HG02884 (cell line): ENCODE results near the gene CCT8.
A peak's percentile ranks its signal among the peaks of the same experiment; 100 is the strongest.

Experiments used
- ATAC-seq: cut with Tn5 transposase; IDR thresholded peaks from one replicate; pipeline ENCODE4 v1.9.1; 2021; ENCODE audit warnings: mild to moderate bottlenecking, moderate library complexity; ENCODE audit not compliant: unreplicated experiment

The CCT8 gene

GRCh38 chr21:29073222-29074006 is at the start of gene CCT8:
Gene CCT8, minus strand, starts transcription at chr21:29073648. Its CDS starts 58 bp downstream, at chr21:29073590.
- ATAC-seq = peak; percentile 87

DNA sequence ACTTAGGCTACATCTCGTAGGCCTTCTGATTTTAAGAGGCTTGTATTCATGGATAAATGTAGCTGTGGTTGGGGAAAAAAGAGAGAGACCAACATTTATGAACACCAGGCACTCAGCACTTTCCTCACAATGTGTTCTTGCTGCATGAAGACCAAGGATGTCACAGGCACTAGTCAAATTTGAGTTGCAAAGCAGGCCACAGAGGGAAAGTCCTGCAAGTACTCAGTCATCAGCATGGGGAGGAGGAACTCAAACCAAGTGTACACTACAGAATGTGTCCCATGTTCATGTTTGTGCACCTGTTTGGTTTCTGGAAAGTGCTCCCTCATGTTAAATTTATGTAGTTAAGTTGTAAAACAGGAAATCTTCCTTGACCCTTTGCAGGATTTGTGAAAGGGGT is 48.3 kb upstream of the CCT8 start:
- ATAC-seq = peak; percentile 59

- ATAC-seq = peak; percentile 71
Measured at GRCh38 chr21:29117372-29117955, 44.0 kb upstream of the CCT8 start.

DNA sequence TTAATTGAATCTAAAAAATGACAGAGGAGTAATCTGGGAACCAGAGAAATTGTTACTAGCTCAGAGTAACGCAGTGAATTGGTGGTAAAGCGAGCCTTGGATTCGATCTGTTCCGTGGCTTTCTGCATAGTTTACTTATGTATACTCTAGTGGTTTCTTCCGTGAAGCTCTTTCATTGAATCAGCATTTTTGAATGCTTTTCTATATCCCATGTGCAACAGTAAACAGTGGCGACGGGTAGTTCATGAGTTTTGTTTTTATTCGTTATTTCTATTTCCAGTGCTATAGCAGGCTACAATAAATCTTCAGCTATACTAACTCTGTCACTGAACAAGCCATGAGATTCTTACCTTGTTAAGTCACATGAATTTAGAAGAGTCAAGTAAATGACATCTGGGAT is 42.5 kb upstream of the CCT8 start:
- no peak for ATAC-seq

- no peak for ATAC-seq
Measured at GRCh38 chr21:29114765-29115500, 41.5 kb upstream of the CCT8 start.

GRCh38 chr21:29105218-29105617 is 31.8 kb upstream of the CCT8 start:
- ATAC-seq = no peak

- ATAC-seq = peak; percentile 66
Measured at GRCh38 chr21:29104239-29104708, 30.8 kb upstream of the CCT8 start.

DNA sequence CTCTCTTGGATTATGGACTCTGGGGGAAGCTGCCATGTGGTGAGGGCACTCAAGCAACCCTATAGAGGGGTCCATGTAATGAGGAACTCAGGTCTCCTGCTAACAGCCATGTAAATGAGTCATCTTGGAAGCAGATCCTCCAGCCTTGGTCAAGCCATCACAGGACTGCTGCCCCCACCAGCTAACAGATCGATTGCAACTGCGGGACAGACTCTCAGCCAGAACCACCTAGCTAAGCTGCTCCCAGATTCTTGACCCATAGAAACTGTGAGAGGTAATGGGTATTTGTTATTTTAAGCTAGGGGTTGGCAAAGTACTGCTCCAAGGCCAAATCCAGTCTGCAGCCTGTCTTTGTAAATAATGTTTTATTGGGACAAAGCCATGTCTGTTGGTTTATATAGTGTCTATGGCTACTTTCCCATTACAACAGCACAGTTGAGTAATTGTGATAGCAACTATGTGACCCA is 29.4 kb upstream of the CCT8 start:
- no peak for ATAC-seq

DNA sequence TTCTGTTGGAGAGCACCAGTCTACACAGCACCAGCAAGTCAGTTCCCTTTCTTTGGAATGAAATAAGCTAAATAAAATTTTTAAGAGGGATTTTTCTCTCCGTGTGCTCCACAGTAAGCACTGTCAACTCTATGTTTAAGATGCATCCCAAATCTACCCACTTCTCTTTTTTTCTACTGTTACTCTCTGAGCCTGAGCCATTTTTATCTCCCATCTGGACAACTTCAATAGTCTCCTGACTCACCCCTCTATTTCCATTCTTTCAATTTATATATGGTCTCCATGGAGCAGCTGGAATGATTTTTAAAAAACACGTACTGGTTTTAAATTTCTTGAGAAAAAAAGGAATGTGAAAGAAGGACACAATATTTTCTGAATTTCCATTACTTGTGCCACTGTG is 24.7 kb upstream of the CCT8 start:
- ATAC-seq = no peak

GRCh38 chr21:29096218-29097015 is 23.0 kb upstream of the CCT8 start:
- ATAC-seq = no peak

DNA sequence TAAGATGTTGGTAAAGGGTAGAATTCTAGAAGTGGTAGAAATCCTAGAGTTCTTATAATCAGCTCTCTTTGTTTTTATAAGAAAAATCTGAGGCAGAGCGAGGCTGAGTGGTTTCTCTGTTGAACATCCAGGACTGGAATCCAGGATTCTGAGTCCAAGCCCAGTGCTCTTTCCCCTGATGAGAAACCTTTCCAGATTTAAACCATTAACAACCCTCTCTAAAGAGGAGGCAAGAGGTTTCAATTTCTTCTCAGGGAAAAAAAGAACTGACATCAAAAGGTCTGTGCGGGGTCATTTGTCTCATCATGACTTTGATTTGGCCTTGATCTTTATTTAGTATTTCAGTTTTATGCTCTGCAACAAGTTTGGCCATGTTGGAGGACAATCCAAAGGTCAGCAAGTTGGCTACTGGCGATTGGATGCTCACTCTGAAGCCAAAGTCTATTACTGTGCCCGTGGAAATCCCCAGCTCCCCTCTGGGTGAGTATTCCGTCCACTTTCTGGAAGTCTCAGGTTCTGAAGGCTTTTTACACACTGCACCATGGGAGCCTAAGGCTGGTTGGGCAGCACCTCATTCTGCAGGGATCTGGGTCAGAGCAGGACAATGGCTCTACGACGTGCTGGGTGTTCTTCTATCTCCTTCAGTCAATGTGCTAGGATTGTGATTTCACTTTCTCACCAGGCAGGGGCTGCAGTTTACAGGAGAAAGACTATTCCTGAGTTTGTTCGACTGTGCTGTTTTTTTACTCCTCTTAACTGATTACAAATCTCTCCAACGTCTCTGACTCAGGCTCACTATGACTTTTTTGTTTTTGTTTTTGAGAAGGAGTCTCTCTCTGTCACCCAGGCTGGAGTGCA is 18.9 kb upstream of the CCT8 start:
- no peak for ATAC-seq

GRCh38 chr21:29091033-29091432 is 17.6 kb upstream of the CCT8 start:
- ATAC-seq = no peak

GRCh38 chr21:29085106-29085752 is 11.8 kb upstream of the CCT8 start:
- ATAC-seq = no peak

DNA sequence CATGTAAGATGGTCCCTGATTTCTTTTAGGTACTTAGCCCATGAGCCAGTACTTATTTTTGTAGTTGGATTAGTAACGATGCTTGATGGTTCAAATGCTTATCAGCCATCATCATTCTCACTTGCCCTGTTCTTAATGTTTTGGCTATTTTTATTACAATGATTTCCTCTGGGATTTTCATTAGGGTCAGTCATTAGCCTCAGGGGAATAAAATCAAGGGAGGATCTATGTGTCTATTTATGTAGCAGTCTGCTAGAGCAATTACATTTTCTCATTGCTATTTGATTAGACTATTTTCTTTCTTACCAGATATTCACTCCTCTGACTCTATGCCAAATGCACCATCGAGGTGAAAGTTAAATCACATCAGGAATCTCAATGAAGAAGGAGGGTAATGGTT is 10.9 kb upstream of the CCT8 start:
- no peak for ATAC-seq

GRCh38 chr21:29083306-29083705 is 9.9 kb upstream of the CCT8 start:
- no peak for ATAC-seq

GRCh38 chr21:29082046-29082815 is 8.8 kb upstream of the CCT8 start:
- ATAC-seq = no peak

DNA sequence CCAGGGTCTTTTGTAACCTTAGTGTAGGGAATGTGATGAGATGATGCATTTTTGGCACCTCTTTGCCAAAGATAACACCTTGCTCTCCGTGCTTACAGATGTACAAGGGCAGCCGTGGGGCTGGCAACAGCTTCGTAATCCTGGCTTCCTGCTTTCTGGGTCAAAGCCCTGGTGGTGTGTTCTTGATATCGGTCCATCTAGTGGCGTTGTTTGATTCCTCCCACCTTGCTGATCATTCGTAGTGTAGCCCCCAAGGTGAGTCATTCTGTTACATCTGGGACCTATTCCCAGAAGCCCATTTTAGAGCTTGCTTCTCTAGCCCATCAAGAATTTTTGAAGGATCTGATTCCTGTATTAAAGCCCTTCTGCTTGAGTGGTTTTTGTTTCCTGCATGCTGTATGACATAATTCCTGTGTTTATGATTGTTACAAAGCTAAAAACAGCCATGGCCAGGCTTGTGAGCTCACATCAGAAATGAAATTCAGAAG is 7.0 kb upstream of the CCT8 start:
- no peak for ATAC-seq
